Upper lobe of right lung (tissue), 1 donor: Measurements from ENCODE around the gene ODF4. TPM values are rescaled to one million over a fixed set of nuclear protein-coding genes. Genes with fewer than 3 reads are reported as not detected.

Experiments used
- ATAC-seq: fragments of 200-7000 bp; cut with Tn5 transposase; one replicate; pipeline ENCODE4 v1.9.1; 2020; ENCODE audit warnings: mild to moderate bottlenecking, moderate library complexity
- DNase-seq: peaks from one replicate; pipeline ENCODE4 v3.0.0-alpha.2; 2020
- H3K27ac ChIP-seq: fragments of 200-600 bp; one replicate; pipeline ENCODE4 v1.8.0; 2022
- H3K27me3 ChIP-seq: fragments of 200-600 bp; one replicate; pipeline ENCODE4 v1.8.0; 2022; ENCODE audit warnings: mild to moderate bottlenecking
- H3K36me3 ChIP-seq: fragments of 200-600 bp; one replicate; pipeline ENCODE4 v1.8.0; 2022
- H3K4me1 ChIP-seq: fragments of 200-600 bp; one replicate; pipeline ENCODE4 v1.8.0; 2022
- H3K4me3 ChIP-seq: fragments of 200-600 bp; one replicate; pipeline ENCODE4 v1.8.0; 2022; ENCODE audit warnings: mild to moderate bottlenecking
- H3K9me3 ChIP-seq: fragments of 200-600 bp; one replicate; pipeline ENCODE4 v1.8.0; 2022
- CTCF ChIP-seq: fragments of 200-600 bp; IDR thresholded peaks from one replicate; pipeline ENCODE4 v1.8.0; 2022; ENCODE audit warnings: antibody characterized with exemption
- intact Hi-C: fragments of 100-400 bp; cut with DNase I; formaldehyde crosslinking; loops from one replicate; pipeline ENCODE4 v1.11.0; 2022
- total RNA-seq: library from RNA; stranded (reverse); fragmentation: NEBNext Ultra II Directional; extraction: Animal tissue kit (Norgen Biotek cat#: 25700); gene quantifications from one replicate; pipeline ENCODE4 v1.2.1, GENCODE V29; 2021
- donor health status: DM: no; HTN: yes; CAD: no; lungs with severe emphysema.

The ODF4 gene
- total RNA-seq, 1 donor from 2014 or later = not detected

GRCh38 chr17:8300226-8300625, 39.4 kb upstream of the ODF4 start:
- Histone ChIP-seq H3K27ac (no peak overlapping the region), H3K4me3 (no peak overlapping the region), H3K9me3 (no peaks in the 10 kb centered on the region), H3K4me1 (no peaks in the 10 kb centered on the region), H3K27me3 (no peaks in the 10 kb centered on the region), H3K36me3 (no peaks in the 10 kb centered on the region)
- intact Hi-C loops = no loop called here
- DNase-seq (no peak), ATAC-seq (no peak)
- TF ChIP-seq CTCF = no peak

DNA sequence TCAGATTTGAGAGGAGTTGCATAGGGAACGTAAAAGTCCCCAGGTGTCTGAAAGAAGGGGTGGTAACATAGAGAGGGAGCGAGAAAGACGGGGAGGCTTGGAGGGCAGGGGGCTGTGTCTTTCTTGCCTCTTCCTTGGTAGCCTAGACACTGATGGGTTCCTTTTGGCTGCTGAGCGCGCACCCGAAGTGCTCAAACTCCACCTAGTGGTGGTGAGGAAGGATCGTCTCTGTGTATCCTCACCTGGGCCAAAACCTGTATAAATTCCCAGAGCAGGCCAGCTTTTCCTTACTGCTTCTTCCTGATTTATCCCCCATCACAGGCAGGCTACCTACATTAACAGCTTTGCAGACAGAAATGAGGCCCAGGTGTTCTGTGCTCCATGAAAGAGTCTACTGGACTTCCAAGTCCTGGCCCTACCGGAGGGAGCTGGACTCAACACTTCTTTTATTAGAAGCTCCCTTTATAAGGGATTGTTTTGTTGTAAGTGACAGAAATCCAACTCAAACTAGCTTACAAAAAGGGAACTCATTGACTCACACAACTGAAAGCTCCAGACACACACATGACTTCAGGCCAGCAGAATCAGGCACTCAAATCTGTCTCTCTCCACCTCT, 38.9 kb upstream of the ODF4 start:
- H3K36me3 ChIP-seq = no peaks in the 10 kb centered on the region
- intact Hi-C loops = no loop called here
- no peak overlapping the region for H3K4me3 ChIP-seq
- no peaks in the 10 kb centered on the region for H3K4me1 ChIP-seq
- DNase-seq (no peak), ATAC-seq (peak; percentile 98)
- H3K9me3 ChIP-seq = no peaks in the 10 kb centered on the region
- no peaks in the 10 kb centered on the region for H3K27me3 ChIP-seq
- peak; percentile 80 for TF ChIP-seq CTCF
- H3K27ac ChIP-seq = no peak overlapping the region

DNA sequence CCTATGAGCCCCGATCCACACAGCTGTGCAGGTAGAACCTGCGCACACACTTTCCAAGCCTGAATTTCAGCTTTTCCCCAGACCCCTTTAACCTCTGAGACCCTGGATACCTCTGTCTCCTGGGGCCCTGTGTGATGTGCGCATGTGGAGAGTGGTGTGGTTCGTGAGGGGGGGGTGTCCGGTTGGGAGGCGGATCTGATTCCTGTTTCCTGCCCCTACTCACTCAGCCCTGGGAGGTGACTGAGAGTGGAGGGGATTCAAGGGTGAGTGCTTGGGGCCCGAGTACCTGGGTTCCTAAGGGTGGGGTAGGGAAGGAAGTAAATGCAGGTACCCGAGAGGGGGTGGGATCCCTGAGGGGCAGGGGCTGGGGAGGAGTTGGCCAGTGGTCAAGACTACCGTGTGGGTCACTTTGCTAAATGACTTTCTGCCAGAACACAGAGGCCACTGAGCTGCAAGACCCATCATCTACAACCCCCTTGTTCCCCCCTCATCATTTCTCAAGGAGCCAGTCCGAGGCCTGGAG, 29.0 kb upstream of the ODF4 start:
- intact Hi-C loops = no loop called here
- H3K27me3 ChIP-seq = peaks cover 35% of the 10 kb centered on the region
- no peaks in the 10 kb centered on the region for H3K4me1 ChIP-seq
- H3K36me3 ChIP-seq = no peaks in the 10 kb centered on the region
- H3K9me3 ChIP-seq = no peaks in the 10 kb centered on the region
- DNase-seq = no peak
- peak overlapping the region; percentile 82 for H3K27ac ChIP-seq
- peak overlapping the region; percentile 42 for H3K4me3 ChIP-seq
- TF ChIP-seq CTCF = no peak
- ATAC-seq = peak; percentile 50

GRCh38 chr17:8311131-8311790, 28.4 kb upstream of the ODF4 start:
- ATAC-seq (peak; percentile 53), DNase-seq (no peak)
- Histone ChIP-seq H3K27me3 (peaks cover 36% of the 10 kb centered on the region), H3K27ac (peak overlapping the region; percentile 82), H3K4me3 (peak overlapping the region; percentile 42), H3K9me3 (no peaks in the 10 kb centered on the region), H3K36me3 (no peaks in the 10 kb centered on the region), H3K4me1 (no peaks in the 10 kb centered on the region)
- TF ChIP-seq CTCF = no peak
- intact Hi-C loops = no loop called here

DNA sequence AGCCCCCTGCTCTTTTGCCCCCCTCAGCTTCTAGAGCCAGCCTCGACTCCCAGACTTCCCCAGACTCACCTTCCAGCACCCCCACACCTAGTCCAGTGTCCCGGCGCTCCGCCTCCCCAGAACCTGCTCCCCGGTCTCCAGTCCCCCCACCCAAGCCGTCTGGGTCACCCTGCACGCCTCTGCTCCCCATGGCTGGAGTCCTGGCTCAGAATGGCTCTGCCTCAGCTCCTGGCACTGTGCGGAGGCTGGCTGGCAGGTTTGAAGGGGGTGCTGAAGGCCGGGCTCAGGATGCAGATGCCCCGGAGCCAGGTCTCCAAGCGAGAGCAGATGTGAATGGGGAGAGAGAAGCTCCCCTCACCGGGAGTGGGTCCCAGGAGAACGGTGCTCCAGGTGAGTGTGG, 27.4 kb upstream of the ODF4 start:
- TF ChIP-seq CTCF = no peak
- intact Hi-C loops = no loop called here
- H3K36me3 ChIP-seq = no peaks in the 10 kb centered on the region
- peak overlapping the region; percentile 42 for H3K4me3 ChIP-seq
- H3K4me1 ChIP-seq = no peaks in the 10 kb centered on the region
- no peak overlapping the region for H3K27ac ChIP-seq
- peaks cover 42% of the 10 kb centered on the region for H3K27me3 ChIP-seq
- no peak for DNase-seq
- ATAC-seq = no peak
- H3K9me3 ChIP-seq = no peaks in the 10 kb centered on the region
